Psoas muscle (tissue), 8 donors: ENCODE measurements around the gene RPUSD4. TPM values are rescaled to one million over a fixed set of nuclear protein-coding genes. Genes with fewer than 3 reads are reported as not detected.

ENCODE experiments used
- ATAC-seq, 4 donors: fragments of 200-7000 bp; cut with Tn5 transposase; one replicate each; pipeline ENCODE4 v1.9.1; 2020; ENCODE audit warnings: moderate library complexity in 3 of 4, mild to moderate bottlenecking in 2 of 4
- DNase-seq, 2 donors: peaks; one replicate each; pipeline ENCODE4 v3.0.0-alpha.2; 2020
- H3K27ac ChIP-seq: fragments of 200-600 bp; one replicate; pipeline ENCODE4 v1.8.0; 2022
- H3K27me3 ChIP-seq, 3 donors: fragments of 200-600 bp in 1 of 3; one replicate each; pipeline versions ENCODE4 v1.6.1 to v1.8.0; 2013 to 2022; ENCODE audit warnings: low read length in 2 of 3, mild to moderate bottlenecking in 2 of 3, moderate library complexity in 1 of 3; ENCODE audit not compliant: insufficient read depth in 3 of 3
- H3K36me3 ChIP-seq, 2 donors: fragments of 200-600 bp in 1 of 2; one replicate each; pipeline versions ENCODE4 v1.6.1 to v1.8.0; 2013 to 2022; ENCODE audit warnings: low read depth in 1 of 2, mild to moderate bottlenecking in 1 of 2, moderate library complexity in 1 of 2; ENCODE audit not compliant: insufficient read depth in 1 of 2
- H3K4me1 ChIP-seq: fragments of 200-600 bp; one replicate; pipeline ENCODE4 v1.8.0; 2022
- H3K4me3 ChIP-seq: fragments of 200-600 bp; one replicate; pipeline ENCODE4 v1.8.0; 2022; ENCODE audit warnings: mild to moderate bottlenecking
- H3K9me3 ChIP-seq: fragments of 200-600 bp; one replicate; pipeline ENCODE4 v1.8.0; 2022
- WGBS, 3 donors: extraction: QIAGEN DNeasy Blood & Tissue Kit; methylation state at CpG; one replicate each; pipeline versions ENCODE4 v1.1.6 to v1.1.7; 2013; 5-methylcytosine and 5-hydroxymethylcytosine counted together
- intact Hi-C, 2 donors: fragments of 100-400 bp; cut with DNase I; formaldehyde crosslinking; loops; one replicate each; pipeline versions ENCODE4 v1.11.0 to v1.14.2; 2022
- polyA plus RNA-seq, 3 donors: library from polyadenylated mRNA; stranded (reverse); fragments of 200-250 nt; gene quantifications; one replicate each; pipeline ENCODE4 v1.2.3, GENCODE V29; 2013
- total RNA-seq, 4 donors: library from RNA; stranded (reverse); fragmentation: NEBNext Ultra II Directional in 2 of 4; extraction: Animal tissue kit (Norgen Biotek cat#: 25700) in 2 of 4; gene quantifications; one replicate each; pipeline versions ENCODE4 v1.2.1 to v1.2.4, GENCODE V29; 2021 to 2023
- TF ChIP-seq, protein P1 (sequence below): fragments of 200-600 bp; IDR thresholded peaks from one replicate; pipeline ENCODE4 v1.8.0; 2022; ENCODE audit warnings: antibody characterized with exemption
- donor health status: healthy with polysubstance abuse.
- donor health status: DM: no; HTN: no; CAD: no; lungs with moderate emphysema.
- donor health status: Bipolar disorder and iron deficiency.
- donor health status: healthy.
- donor health status: DM: yes; HTN: yes; CAD: no.
- donor health status: DM: no; HTN: no; CAD: no.
- donor health status: DM: no; HTN: no; CAD: no.
- donor health status: DM: yes; HTN: yes; CAD: no.

RPUSD4 gene
- total and polyA plus RNA-seq, 7 donors: 61.6 to 139 (median 86.7) TPM

DNA sequence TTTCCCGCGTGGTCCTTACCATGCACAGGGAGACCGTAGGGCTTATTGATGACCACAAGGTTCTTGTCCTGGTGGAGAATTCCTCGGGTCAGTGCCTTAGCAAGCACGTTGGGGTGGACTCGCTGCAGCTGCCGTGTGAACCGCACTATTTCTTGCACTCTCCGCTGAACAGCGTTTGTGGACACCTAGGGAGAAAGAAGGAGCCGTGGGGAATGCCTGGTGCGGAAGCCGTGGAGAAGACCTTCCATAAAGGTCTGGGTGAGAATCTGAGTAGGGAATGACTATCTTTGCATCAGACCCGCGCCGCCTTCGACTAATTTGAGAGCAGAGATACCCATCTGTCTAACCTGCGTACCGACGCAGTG is 597 bp downstream of the RPUSD4 start:
- peak overlapping the region; percentile 83 for H3K27ac ChIP-seq
- TF ChIP-seq, protein P1, sequence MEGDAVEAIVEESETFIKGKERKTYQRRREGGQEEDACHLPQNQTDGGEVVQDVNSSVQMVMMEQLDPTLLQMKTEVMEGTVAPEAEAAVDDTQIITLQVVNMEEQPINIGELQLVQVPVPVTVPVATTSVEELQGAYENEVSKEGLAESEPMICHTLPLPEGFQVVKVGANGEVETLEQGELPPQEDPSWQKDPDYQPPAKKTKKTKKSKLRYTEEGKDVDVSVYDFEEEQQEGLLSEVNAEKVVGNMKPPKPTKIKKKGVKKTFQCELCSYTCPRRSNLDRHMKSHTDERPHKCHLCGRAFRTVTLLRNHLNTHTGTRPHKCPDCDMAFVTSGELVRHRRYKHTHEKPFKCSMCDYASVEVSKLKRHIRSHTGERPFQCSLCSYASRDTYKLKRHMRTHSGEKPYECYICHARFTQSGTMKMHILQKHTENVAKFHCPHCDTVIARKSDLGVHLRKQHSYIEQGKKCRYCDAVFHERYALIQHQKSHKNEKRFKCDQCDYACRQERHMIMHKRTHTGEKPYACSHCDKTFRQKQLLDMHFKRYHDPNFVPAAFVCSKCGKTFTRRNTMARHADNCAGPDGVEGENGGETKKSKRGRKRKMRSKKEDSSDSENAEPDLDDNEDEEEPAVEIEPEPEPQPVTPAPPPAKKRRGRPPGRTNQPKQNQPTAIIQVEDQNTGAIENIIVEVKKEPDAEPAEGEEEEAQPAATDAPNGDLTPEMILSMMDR: no peak
- 2 to 3% (median 2%) methylated on average over 20 of the region's 20 CpGs for WGBS, 3 donors
- no peaks in the 10 kb centered on the region for H3K27me3 ChIP-seq
- DNase-seq (no peak), ATAC-seq (no peak)
- peaks cover 49% of the 10 kb centered on the region for H3K4me1 ChIP-seq
- H3K36me3 ChIP-seq: peaks cover 3 to 38% of the 10 kb centered on the region in 2 donors
- no peaks in the 10 kb centered on the region for H3K9me3 ChIP-seq
- intact Hi-C loops: loop anchor here in 1 of 2 donors (5.0 kb wide), 1 partner anchor 56 kb away; the partner anchor contains the start of genes FOXRED1 and SRPRA
- peak overlapping the region; percentile 92 for H3K4me3 ChIP-seq

DNA sequence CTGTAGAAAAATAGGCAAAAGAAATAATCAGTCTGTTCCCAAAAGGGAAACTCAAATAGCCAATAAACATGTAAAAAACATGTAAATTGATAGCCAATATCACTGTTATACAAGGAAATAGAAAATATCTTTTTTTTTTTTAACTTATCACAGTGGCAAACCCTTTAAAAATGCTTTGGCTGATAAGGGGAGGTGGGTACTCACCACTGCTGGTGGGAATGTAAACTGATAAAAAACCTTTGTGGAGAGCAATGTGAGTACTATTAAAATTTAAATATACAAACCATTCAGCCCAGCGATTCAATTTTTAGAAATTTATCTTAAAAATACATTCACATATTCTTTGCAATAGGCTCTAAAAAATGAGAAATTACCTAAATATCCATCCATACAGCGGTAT is 3.6 kb downstream of the RPUSD4 start:
- Histone ChIP-seq H3K4me1 (peaks cover 52% of the 10 kb centered on the region), H3K36me3 (peaks cover 7 to 67% of the 10 kb centered on the region in 2 donors)

DNA sequence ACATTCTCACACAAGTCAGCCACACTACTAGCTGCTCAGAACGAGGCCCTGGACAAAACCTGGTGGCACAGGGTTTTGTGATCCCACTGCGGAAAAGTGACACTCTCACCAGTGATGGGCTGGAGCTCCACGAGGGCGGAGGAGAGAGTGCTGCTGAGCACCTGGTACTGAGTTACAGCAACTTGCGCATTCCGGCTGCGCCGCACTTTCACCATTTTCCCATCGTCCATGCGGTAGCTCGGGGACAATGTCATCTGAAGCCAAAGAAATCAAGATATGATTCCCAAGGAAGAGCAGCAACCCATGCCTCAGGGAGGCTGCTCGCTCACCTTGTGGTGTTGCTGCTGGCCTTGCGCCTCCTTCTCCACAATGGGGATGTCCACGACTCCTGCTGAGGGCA is 6.1 kb downstream of the RPUSD4 start:
- ATAC-seq (no peak), DNase-seq (no peak)
- no peaks in the 10 kb centered on the region for H3K27me3 ChIP-seq
- no peak overlapping the region for H3K4me3 ChIP-seq
- no peaks in the 10 kb centered on the region for H3K9me3 ChIP-seq
- H3K27ac ChIP-seq: peak overlapping the region; percentile 83
- peaks cover 69% of the 10 kb centered on the region for H3K4me1 ChIP-seq
- TF ChIP-seq, protein P1: no peak
- 94 to 98% (median 96%) methylated on average over 14 of the region's 14 CpGs for WGBS, 3 donors
- intact Hi-C loops: loop anchor here (5.0 to 10.0 kb wide), 2 partner anchors 581 to 613 kb away; partner anchors contain the start of genes CHEK1 (in 1 of the 2) and STT3A (in 1 of the 2)
- H3K36me3 ChIP-seq: peaks cover 22 to 88% of the 10 kb centered on the region in 2 donors

More for the DNA sequence above, 3.6 kb downstream of the RPUSD4 start:
- DNase-seq (no peak), ATAC-seq (no peak)
- TF ChIP-seq, protein P1: no peak
- Histone ChIP-seq H3K4me3 (peak overlapping the region; percentile 35), H3K27ac (peak overlapping the region; percentile 83), H3K27me3 (no peaks in the 10 kb centered on the region), H3K9me3 (no peaks in the 10 kb centered on the region)
- 94 to 97% (median 97%) methylated on average over 2 of the region's 2 CpGs for whole genome bisulfite sequencing, 3 donors
- intact Hi-C loops: loop anchor here (5.0 to 10.0 kb wide), 2 partner anchors 583 to 616 kb away; partner anchors contain the start of genes CHEK1 (in 1 of the 2) and STT3A (in 1 of the 2)

DNA sequence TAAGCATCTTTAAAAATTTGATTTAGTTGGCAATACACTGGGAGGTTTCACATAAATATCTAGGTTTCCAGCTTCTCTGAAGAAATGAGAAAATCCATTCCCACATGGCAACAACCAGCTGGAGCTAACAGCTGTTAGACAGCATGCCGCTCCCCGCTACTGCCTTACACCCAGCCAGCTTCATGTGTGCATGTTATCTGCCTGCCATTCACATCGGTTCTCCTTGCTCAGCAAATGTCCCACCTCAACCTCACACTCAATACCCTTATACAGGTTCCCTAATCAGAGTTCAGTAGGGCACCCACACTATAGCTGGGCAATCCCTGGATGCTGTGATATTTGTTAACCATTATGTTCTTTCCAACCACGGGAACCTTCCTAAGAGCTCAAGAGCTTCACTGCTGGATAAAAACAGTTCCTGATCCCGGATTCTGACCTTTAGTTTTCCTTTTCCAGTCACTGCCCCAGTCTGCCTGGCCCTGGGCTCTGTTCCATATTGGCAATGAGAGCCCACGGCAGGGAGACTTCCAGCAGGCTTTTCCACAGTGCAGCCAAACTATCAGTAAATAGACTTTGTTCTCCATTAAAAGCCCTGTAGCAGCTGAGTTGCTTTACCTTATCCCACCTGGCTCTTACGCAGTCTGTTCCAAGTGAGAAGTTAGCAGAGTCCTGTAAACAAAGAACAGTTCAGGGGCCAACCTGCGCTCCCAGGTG is 8.6 kb downstream of the RPUSD4 start:
- TF ChIP-seq, protein P1: no peak
- 26 to 37% (median 26%) methylated on average over 8 of the region's 8 CpGs for WGBS, 3 donors
- no peaks in the 10 kb centered on the region for H3K9me3 ChIP-seq
- H3K27ac ChIP-seq: peak overlapping the region; percentile 79
- peak in 3 of 4 donors; percentile 18 to 31 (median 23) for ATAC-seq
- H3K4me1 ChIP-seq: peaks cover 67% of the 10 kb centered on the region
- no peak for DNase-seq
- H3K27me3 ChIP-seq: no peaks in the 10 kb centered on the region
- peak overlapping the region; percentile 33 for H3K4me3 ChIP-seq
- intact Hi-C loops: loop anchor here in 1 of 2 donors (10.0 kb wide), 1 partner anchor 578 kb away; the partner anchor contains the start of gene CHEK1
- H3K36me3 ChIP-seq: peaks cover 19 to 87% of the 10 kb centered on the region in 2 donors
